Erythroblast (primary cell): ENCODE results near the gene FBXL17.

ENCODE experiments used
- GATA1 ChIP-seq: IDR thresholded peaks from 2 replicates; pipeline ENCODE4 v1.6.1; 2011; ENCODE audit warnings: low read depth, mild to moderate bottlenecking, control low read depth, low read length, moderate library complexity
- POLR2A ChIP-seq: IDR thresholded peaks from 2 replicates; pipeline ENCODE4 v1.6.1; 2011; ENCODE audit warnings: mild to moderate bottlenecking, low read length

DNA sequence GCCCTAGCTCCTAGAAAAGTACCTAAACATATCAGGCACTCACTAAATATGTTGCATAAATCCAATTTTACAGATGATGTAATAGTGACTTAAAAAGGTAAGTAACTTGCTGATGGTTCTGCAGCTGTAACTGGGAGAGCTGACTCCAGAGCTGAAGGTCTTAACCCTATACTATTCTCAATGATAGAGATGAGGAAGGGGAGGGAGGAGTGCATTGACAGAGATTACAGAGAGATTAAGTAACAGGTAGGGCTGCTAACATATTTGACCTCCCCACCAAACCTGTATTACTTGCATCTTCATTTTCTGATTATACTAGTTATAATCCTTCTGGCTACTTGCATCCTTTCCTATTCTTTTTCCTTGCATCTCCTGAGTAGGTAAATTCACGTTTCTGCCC is 455.8 kb downstream of the FBXL17 start:
- TF ChIP-seq POLR2A: no peak
- no peak for TF ChIP-seq GATA1
